ENCODE data around the gene TMEM14C.

DNA sequence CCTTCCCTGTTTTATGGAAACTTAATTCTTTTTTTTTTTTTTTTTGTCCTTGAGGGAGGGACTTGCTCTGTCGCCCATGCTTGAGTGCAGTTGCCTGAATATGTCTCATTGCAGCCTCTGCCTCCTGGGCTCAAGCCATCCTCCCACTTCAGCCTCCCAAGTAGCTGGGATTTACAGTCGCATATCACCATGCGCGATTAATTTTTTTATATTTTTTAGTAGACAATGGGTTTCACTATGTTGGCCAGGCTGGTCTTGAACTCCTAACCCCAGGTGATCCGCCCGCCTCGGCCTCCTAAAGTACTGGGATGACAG is 654 bp downstream of the TMEM14C start:
- TF ChIP-seq CTCF (IDR thresholded peaks at IDR 0.05) (no peak), POLR2A (IDR thresholded peaks at IDR 0.05) (no peak)
